Stimulated activated CD8-positive, alpha-beta memory T cell treated with anti-CD3 and anti-CD28 coated beads, Interleukin-4, amount 100 ng/mL, for 24 hours (primary cell): Measurements from ENCODE around the gene DSP.
A peak's percentile ranks its signal among the peaks of the same experiment; 100 is the strongest.

Experiments
- DNase-seq: peaks from one replicate; pipeline ENCODE4 v3.0.0-alpha.2; 2020; ENCODE audit warnings: low read depth

The DSP gene

DNA sequence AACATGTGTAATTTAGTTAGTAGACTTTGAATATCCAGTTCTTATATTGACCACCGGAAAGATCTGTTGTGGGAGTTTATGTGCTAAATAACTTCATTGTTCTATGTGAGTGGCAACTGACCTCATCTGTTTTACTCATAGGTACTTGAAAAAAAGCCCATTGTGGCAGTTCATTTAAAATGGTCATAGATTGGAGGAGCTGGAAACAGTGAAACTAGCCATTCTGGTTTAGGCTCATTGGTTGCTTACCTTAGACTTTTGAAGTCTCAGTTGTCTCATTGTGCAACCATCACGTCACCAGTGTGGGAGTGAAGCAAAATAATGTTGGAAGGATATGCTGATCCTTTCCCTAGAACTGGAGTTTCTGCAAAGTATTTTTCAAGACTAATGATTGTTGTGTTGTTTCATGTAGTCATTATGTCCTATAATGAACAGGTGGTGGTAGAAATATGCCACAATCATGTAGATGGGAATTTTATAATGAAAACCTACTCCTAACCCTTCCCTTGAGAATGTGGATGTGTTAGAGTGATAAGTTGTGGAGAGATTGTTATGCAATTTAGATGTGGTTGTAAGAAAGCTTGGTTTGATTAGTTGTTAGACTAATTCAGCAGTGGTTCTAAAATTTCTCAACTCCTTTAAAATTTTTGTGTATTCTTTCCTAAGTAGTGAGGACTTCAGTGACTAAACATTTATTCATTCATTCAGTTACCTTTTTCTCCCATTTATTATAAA is 18.3 kb downstream of the DSP start:
- no peak for DNase-seq

DNA sequence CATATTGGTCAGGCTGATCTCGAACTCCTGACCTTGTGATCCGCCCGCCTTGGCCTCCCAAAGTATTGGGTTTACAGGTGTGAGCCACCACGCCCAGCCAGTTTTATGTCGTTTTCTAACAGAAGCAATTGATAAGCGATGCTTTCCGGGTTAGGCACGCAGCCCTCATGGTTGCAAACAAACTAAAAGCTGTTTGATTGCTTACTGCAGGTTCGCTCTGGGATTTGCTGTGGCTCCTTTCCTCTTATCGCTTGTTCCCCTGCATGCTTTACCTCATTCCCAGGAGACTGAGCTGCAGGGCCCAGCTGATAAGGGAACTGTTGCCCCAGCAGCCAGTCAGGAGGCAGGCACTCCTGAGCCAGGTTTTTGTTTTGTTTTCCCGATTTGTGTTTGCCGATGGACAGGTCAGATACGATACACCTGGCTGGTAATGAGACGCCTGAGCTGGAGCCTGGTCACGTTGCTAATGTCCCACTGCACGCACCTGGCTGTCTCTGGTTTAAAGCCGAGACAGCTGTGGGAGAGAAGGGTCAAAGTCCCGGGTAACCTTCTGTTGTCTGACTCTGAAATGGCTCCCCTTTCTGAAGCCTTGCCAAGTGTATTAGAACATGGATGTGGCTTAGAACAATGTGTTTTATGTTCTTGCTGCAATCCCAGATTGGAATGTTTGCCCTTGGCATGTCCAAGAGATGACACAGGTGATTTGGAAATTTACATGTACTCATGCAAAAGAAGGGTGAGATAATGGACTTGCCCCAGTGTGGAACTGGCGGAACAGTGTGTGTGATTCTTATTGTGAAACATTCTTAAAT is 19.9 kb downstream of the DSP start:
- DNase-seq, result no peak

DNA sequence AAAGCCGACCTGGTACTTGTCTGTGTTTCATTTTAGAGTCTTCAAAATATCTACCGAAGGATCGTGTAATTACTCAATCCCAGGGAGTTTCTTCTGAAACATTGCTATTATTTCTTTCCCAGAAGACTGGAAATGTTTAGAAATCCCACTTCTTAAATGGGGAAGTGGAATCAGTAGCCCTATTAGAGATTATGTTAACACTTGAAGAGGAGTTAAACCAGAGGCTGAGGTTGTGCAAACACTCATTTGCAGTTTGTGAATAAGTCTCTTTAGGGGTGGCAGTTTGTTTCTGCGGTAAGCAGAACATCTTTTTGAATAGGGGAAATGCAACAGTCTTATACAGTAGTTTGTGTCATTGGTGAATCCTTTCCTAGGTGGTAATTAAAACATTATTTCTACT is 21.3 kb downstream of the DSP start:
- DNase-seq, result no peak

DNA sequence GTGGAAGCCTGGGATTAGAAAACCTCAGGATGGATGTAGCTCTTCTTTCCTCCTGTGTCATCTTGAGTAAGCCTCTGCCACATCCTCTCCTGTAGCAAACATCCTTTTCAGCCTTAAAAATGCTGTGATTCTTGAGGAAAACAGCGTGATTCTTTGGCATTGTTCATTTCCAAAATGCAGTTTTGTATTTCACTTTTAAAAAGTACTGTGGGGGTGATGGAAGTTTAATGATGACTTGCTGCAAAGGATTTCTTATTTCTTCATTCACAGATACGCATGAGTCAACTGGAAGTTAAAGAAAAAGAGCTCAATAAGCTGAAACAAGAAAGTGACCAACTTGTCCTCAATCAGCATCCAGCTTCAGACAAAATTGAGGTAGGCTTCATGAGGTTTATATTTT is 24.6 kb downstream of the DSP start:
- DNase-seq, result no peak

DNA sequence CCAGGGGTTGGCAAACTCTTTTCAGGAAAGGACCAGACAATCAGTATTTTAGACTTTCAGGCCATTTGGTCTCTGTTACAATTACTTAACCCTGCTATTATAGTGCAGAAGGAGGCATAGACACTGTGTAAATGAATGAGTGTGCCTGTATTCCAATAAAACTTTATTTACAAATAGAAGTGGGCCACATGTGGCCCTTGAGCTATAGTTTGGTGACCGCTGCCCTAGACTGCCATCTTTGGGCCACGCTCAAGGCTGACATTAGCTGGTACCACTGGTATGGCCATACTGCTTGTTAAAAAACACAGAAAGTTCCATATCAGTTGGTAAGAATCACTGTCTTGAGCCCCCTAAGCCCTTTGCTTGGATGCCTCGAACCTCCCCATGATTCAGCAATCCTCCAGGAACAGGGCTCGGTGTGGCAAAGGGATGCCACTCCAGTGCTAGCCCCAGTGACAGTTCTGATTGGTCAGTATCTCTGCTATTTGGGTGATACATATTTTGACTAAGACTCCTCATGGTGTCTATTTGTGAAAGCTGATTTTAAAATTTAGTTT is 25.2 kb downstream of the DSP start:
- no peak for DNase-seq

DNA sequence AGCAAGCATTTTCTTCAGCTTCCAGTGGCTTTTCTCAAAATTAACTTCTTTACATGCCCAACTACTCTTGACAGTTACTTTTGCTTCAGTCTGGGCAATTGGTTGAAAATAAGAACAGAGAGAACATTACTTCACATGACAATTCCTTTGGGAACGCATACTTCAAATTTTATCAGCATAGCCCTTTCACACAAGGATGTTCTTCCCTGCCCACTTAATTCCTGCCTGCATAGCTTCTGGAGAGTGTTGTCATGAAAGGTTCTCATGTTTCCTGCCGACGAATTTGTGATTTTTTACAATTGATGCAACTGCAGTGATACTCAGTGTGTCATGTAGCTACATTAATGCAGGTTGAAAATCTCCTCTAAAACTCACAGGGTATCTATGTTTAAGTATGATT is 26.6 kb downstream of the DSP start:
- DNase-seq, result no peak

DNA sequence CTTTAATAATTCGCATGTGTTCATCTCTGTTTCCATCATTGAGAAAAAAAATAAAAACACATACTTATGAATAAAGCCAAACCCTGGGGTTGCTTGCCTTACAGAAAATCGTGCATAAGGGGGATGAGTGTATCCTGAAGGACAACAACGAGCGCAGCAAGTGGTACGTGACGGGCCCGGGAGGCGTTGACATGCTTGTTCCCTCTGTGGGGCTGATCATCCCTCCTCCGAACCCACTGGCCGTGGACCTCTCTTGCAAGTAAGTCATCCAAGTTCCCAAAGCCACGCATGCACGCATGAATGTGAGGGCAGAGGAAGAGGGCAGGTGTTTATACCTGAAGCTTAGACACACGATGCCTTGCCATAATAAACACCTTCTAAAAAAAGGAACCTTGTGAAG is 27.6 kb downstream of the DSP start:
- DNase-seq, result no peak

DNA sequence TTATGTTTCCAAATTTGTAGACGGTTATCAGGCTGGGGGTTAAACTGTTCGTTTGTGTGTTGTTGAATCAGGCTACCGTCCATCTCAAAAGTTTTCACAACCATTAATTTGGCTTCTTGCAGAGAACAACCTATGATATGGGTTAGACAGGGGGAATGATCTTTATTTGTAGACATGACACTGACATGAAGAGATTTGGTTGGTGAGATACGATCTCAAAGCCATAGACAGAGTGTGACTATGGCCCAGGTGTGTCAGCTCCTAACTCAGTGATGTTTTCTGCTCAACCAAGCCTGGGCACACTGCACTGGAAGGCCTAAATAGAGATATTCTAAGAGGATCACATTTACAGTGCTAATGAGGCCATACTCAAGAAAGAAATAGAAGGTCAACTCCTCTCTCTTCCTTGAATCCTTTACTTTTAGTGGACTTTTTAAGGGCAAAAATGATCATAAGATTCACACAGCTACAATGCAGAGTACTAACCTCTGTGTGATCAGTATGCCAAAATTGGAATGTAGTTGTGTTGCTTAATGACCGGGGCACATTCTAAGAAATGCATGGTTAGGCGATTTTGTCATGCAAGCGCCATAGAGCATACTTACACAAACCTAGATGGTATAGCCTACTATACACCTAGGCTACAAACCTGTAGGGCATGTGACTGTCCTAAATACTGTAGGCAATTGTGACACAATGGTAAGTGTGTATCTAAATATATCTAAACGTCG is 30.9 kb downstream of the DSP start:
- no peak for DNase-seq

DNA sequence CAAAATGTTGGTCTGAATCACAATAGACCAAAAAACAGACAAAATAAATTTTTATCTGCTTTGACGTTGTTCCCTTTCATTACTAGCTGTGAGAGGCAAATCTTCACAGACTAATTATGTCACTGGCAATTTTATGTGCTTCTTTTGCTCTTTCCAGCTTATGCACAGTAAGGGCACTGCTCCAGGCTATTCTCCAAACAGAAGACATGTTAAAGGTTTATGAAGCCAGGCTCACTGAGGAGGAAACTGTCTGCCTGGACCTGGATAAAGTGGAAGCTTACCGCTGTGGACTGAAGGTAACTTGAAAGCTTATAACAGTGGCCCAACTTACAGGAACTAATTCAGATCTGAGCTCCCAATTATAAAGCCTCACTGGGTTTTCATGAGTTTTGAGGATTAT is 33.0 kb downstream of the DSP start:
- no peak for DNase-seq

DNA sequence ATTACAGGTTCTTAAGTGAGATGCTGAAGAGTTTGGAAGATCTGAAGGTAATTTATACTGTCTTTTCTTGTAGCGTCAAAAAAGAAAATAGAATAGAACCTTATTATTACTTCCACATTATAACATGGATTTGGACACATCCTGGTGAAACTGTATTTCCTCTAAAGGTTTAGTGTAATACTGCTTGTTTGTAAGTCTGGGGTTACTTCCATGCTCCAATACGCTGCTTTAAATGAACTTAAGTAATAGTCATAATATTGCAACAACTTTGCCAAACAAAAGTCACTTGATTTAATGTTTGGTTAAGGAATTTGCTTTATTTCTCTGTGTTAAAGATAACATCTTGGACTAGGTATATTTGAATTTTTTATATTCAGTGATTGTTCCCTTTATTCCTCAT is 37.0 kb downstream of the DSP start:
- no peak for DNase-seq

DNA sequence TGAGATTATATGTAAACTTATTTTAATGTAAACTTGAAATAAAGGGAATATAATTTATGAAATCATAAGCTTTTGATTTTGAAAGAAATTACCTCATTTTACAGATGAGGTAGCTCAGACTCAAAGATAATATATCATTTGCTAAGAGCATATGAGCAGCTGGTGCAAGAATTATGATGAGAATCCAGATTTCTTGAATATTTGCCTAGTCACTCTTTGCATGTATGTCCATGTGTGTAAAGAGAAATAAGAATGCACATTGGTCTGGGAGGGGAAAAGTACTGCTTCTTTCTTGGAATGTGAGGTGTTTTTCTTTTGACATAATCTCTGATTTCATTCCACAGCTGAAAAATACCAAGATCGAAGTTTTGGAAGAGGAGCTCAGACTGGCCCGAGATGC is 37.5 kb downstream of the DSP start:
- no peak for DNase-seq

DNA sequence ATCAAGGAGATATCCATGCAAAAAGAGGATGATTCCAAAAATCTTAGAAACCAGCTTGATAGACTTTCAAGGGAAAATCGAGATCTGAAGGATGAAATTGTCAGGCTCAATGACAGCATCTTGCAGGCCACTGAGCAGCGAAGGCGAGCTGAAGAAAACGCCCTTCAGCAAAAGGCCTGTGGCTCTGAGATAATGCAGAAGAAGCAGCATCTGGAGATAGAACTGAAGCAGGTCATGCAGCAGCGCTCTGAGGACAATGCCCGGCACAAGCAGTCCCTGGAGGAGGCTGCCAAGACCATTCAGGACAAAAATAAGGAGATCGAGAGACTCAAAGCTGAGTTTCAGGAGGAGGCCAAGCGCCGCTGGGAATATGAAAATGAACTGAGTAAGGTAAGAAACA is 38.4 kb downstream of the DSP start:
- no peak for DNase-seq

DNA sequence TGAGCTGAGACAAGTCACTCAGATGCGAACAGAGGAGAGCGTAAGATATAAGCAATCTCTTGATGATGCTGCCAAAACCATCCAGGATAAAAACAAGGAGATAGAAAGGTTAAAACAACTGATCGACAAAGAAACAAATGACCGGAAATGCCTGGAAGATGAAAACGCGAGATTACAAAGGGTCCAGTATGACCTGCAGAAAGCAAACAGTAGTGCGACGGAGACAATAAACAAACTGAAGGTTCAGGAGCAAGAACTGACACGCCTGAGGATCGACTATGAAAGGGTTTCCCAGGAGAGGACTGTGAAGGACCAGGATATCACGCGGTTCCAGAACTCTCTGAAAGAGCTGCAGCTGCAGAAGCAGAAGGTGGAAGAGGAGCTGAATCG is 39.1 kb downstream of the DSP start:
- no peak for DNase-seq

DNA sequence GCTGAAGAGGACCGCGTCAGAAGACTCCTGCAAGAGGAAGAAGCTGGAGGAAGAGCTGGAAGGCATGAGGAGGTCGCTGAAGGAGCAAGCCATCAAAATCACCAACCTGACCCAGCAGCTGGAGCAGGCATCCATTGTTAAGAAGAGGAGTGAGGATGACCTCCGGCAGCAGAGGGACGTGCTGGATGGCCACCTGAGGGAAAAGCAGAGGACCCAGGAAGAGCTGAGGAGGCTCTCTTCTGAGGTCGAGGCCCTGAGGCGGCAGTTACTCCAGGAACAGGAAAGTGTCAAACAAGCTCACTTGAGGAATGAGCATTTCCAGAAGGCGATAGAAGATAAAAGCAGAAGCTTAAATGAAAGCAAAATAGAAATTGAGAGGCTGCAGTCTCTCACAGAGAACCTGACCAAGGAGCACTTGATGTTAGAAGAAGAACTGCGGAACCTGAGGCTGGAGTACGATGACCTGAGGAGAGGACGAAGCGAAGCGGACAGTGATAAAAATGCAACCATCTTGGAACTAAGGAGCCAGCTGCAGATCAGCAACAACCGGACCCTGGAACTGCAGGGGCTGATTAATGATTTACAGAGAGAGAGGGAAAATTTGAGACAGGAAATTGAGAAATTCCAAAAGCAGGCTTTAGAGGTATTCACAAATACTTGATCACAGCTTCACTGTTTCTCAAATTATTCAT is 39.6 kb downstream of the DSP start:
- no peak for DNase-seq

DNA sequence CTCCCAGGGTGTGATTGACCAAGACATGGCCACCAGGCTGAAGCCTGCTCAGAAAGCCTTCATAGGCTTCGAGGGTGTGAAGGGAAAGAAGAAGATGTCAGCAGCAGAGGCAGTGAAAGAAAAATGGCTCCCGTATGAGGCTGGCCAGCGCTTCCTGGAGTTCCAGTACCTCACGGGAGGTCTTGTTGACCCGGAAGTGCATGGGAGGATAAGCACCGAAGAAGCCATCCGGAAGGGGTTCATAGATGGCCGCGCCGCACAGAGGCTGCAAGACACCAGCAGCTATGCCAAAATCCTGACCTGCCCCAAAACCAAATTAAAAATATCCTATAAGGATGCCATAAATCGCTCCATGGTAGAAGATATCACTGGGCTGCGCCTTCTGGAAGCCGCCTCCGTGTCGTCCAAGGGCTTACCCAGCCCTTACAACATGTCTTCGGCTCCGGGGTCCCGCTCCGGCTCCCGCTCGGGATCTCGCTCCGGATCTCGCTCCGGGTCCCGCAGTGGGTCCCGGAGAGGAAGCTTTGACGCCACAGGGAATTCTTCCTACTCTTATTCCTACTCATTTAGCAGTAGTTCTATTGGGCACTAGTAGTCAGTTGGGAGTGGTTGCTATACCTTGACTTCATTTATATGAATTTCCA is 43.9 kb downstream of the DSP start:
- DNase-seq, result no peak

DNA sequence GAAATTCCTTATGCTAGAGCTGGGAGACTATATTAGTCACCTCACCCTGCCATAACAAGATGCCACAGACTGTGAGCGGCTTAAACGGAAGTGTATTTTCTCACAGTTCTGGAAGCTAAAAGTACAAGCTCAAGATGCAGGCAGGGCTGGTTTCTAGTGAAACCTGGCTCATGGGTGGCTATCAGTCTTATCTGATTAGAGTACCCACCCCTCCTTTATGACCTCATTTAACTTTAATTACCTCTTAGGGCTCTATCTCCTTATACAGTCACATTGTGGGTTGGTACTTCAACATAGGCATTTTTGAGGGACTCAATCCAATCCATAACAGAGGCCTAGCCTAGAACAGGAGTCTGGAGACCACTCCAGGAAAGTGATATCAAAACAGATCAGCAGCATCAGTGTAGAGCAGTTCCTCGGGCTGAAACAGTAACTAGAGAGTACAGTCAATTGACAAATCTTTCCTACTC is 46.2 kb downstream of the DSP start:
- no peak for DNase-seq

DNA sequence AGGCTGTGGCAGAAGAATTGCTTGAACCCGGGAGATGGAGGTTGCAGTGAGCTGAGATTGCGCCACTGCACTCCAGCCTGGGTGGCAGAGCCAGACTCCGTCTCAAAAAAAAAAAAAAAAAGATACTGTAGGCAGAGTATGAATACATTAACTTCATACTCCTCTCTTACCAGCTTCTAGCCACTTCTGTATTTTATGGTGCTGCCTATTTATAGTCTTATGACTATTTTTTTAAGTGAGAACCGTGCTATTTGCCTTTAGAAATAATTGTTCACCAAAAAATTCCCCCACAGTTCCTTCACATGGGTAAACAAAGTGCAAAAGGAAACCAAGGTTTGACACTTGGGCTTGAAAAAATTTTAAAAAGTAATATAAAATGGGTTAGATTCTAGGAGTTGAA is 47.0 kb downstream of the DSP start:
- DNase-seq, result no peak

DNA sequence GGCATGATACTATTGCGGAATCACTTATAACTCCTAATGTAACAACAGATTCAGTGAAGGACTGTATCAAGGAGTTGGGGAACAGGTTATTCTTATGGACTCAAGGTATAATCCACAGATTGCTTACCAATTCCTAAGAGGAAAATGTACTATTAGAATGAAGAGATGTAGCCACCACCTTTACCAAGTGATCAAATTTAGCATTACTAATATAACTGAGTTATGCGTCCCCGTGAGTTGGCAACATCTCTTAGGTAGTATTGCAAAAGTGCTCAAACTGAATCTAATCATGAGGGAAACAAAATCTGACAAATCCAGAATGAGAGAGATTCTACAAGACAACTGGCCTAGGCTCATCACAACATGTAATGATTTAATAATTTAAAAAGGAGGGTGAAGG is 47.8 kb downstream of the DSP start:
- no peak for DNase-seq

DNA sequence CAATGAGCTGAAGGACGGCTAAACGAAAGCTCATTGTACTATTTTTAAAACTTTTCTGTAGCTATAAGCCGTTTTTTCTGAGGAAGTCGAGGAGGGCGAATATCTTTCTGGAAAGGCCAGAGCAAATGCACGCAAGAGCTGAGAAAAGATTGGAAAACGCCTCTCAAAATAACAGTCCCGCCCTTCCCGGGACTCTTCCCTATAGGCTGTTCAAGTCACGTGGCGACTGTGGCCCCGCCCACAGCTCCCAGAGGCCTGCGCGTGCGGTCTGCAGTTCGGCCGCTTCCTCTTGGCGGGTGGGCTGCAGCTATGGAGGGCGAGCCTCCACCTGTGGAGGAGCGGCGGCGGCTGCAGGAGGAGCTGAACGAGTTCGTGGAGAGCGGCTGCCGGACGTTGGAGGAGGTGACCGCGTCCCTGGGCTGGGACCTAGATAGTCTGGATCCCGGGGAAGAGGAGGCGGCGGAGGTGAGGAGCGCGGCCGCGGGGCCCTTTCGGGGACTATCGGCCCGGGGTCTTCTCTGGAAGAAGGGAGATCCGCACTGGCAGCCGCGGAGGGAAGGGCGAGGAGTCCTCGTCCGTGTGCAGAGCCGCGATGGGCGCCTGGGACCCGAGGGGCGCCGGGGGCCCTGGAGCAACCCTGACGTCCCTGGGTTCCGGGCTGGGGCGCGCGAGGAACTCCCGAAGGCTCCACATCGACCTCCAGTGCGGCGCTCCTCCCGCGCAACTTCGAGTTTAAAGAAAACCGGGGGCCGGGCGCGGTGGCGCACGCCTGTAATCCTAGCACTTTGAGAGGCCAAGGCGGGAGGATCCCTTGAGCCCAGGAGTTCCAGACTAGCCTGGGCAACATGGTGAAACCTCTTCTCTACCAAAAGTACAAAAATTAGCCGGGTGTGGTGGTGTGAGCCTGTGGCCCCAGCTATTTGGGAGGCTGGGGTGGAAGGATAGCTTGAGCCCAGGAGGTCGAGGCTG is 48.8 kb downstream of the DSP start, which contains the start of gene SNRNP48:
Gene SNRNP48 (plus strand): TSS at position 250 of the 969 bp plus-strand sequence. CDS start 60 bp downstream, at position 310.
- DNase-seq, result peak; percentile 90

DNA sequence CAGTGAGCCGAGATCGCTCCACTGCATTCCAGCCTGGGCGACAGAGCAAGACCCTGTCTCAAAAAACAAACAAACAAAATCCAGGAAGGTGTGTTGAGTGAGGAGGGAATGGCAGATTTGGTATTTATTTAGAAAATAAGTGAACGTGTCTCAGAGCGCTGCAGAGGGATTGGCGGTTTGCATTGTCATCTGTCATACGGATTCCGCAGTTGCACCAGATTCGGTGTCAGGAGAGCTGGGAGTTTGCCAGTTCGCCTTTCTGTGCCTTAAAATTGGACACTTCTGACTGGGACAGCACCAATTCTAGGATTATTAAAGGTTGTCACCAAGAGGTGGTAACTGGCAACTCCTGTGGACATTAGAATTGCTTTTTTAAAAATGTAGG is 49.4 kb downstream of the DSP start:
- DNase-seq, result no peak
